Measurements from ENCODE around the gene GRB2.

GRB2 gene

GRCh38 chr17:75271955-75272847, 133.3 kb downstream of the GRB2 start:
- peak; percentile 43 for DNase-seq

- DNase-seq: peak; percentile 91
These were observed 134.1 kb downstream of the GRB2 start for GRCh38 chr17:75271233-75271954.

- no peak for DNase-seq
These were observed 134.6 kb downstream of the GRB2 start, which contains the start of gene MIF4GD for GRCh38 chr17:75270966-75271232. MIF4GD (minus strand) TSS chr17:75271231; CDS start chr17:75270195, 1,036 bp downstream.

- peak; percentile 79 for DNase-seq
These were observed 135.1 kb downstream of the GRB2 start for GRCh38 chr17:75270218-75270965.

GRCh38 chr17:75269844-75270217, 135.6 kb downstream of the GRB2 start:
- DNase-seq: peak; percentile 34

All from stimulated activated CD4-positive, alpha-beta T cell treated with anti-CD3 and anti-CD28 coated beads, Interleukin-15, amount 100 ng/mL, for 24 hours (primary cell).